Measurements from ENCODE around the gene NLGN1. TPM values are rescaled to one million over a fixed set of nuclear protein-coding genes. Genes with fewer than 3 reads are reported as not detected.

NLGN1 gene
- total RNA-seq, 1 experiment from 2014 or later = not detected

- no peaks in the 10 kb centered on the region for H3K9me3 ChIP-seq (ENCODE audit: control insufficient read depth in 1 of 2, insufficient read depth in 1 of 2, low read depth in 1 of 2, low read length in 2 of 2)
- no peak for DNase-seq (ENCODE audit: low read depth, low spot score)
- TF ChIP-seq CEBPB (IDR thresholded peaks at IDR 0.05; ENCODE audit: low read depth) (no peak), CBX3 (IDR thresholded peaks at IDR 0.05; ENCODE audit: low read depth) (no peak), JUND (IDR thresholded peaks at IDR 0.05) (no peak), ATF3 (IDR thresholded peaks at IDR 0.05) (no peak), EGR1 (IDR thresholded peaks at IDR 0.05; ENCODE audit: low read depth) (no peak), SIN3A (IDR thresholded peaks at IDR 0.05; ENCODE audit: low read depth) (no peak), ZFX (IDR thresholded peaks at IDR 0.05) (no peak), ELF1 (IDR thresholded peaks at IDR 0.05; ENCODE audit: borderline replicate concordance, low read depth) (no peak), POLR2A (IDR thresholded peaks at IDR 0.05; ENCODE audit: borderline replicate concordance, extremely low read depth, insufficient read depth, insufficient read length) (no peak)
- TF ChIP-seq, protein P1, sequence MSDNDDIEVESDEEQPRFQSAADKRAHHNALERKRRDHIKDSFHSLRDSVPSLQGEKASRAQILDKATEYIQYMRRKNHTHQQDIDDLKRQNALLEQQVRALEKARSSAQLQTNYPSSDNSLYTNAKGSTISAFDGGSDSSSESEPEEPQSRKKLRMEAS (IDR thresholded peaks at IDR 0.05) = no peak
- no peaks in the 10 kb centered on the region for H3K36me3 ChIP-seq (ENCODE audit: control insufficient read depth in 1 of 2, insufficient read depth in 2 of 2, low read length in 2 of 2)
- no peak overlapping the region for H3K27ac ChIP-seq (ENCODE audit: low read depth, low read length)
- ChIA-PET RAD21 (ENCODE audit: low non-redundant PET in 1 of 2, low total read pairs in 2 of 2, uncharacterized antibody in 2 of 2, unreplicated experiment in 2 of 2) (no interaction called here), CTCF (no interaction called here), POLR2A (no interaction called here)
- no peak overlapping the region for H3K4me2 ChIP-seq (ENCODE audit: low read length)
- no peaks in the 10 kb centered on the region for H3K4me1 ChIP-seq (ENCODE audit: control insufficient read depth in 1 of 2, insufficient read depth in 2 of 2, low read length in 2 of 2)
- ATAC-seq = no peak
- intact Hi-C loops (cut with micrococcal nuclease) = no loop called here
- H3K9me2 ChIP-seq (ENCODE audit: insufficient read depth) = no peaks in the 10 kb centered on the region; the same call in 1 of the 2 replicates
- no peak overlapping the region for H3K4me3 ChIP-seq (replicated peaks in 1 of 2; ENCODE audit: low read depth in 1 of 2, low read length in 2 of 2)
- H3K79me2 ChIP-seq (ENCODE audit: insufficient read depth, low read length) = no peaks in the 10 kb centered on the region
- H2AFZ ChIP-seq (ENCODE audit: low read depth, low read length, poor library complexity, severe bottlenecking) = no peak overlapping the region
- H4K20me1 ChIP-seq (ENCODE audit: insufficient read depth) = no peaks in the 10 kb centered on the region
- no peak overlapping the region for H3K9ac ChIP-seq (ENCODE audit: low read length)
- no TSS peak for BruUV-seq (replicated peaks)
- H3K27me3 ChIP-seq (ENCODE audit: insufficient read depth, low read length) = no peaks in the 10 kb centered on the region
These were observed 350.6 kb downstream of the NLGN1 start for GRCh38 chr3:173748105-173748504.

DNA sequence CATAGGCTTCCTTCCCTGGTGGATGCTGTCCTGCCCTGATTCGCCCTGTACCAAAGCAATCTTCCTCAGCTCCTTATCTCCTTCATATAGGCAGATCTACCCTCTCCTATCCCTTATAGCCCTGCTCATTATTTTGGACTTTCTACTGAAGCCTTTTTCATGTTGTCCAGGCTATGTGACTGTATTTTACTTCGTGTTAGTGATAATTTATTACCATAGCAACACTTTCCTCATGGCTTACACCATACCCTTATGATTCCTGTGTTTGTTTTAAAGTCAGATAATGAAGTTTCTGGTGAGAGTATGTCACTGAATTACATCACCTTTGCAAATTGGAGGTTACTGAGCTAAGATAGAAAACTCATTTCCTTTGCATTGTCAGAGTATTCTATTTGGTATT lies 352.6 kb downstream of the NLGN1 start:
- no peak for ATAC-seq
- Histone ChIP-seq H4K20me1 (ENCODE audit: insufficient read depth) (no peaks in the 10 kb centered on the region), H3K27ac (ENCODE audit: low read depth, low read length) (no peak overlapping the region), H3K36me3 (ENCODE audit: control insufficient read depth in 1 of 2, insufficient read depth in 2 of 2, low read length in 2 of 2) (no peaks in the 10 kb centered on the region), H3K4me3 (replicated peaks in 1 of 2; ENCODE audit: low read depth in 1 of 2, low read length in 2 of 2) (no peak overlapping the region), H2AFZ (ENCODE audit: low read depth, low read length, poor library complexity, severe bottlenecking) (no peak overlapping the region), H3K79me2 (ENCODE audit: insufficient read depth, low read length) (no peaks in the 10 kb centered on the region), H3K9me2 (ENCODE audit: insufficient read depth) (no peaks in the 10 kb centered on the region; the same call in 1 of the 2 replicates), H3K9ac (ENCODE audit: low read length) (no peak overlapping the region), H3K9me3 (ENCODE audit: control insufficient read depth in 1 of 2, insufficient read depth in 1 of 2, low read depth in 1 of 2, low read length in 2 of 2) (no peaks in the 10 kb centered on the region), H3K4me2 (ENCODE audit: low read length) (no peak overlapping the region), H3K27me3 (ENCODE audit: insufficient read depth, low read length) (no peaks in the 10 kb centered on the region), H3K4me1 (ENCODE audit: control insufficient read depth in 1 of 2, insufficient read depth in 2 of 2, low read length in 2 of 2) (no peaks in the 10 kb centered on the region)
- ChIA-PET POLR2A (no interaction called here), RAD21 (ENCODE audit: low non-redundant PET in 1 of 2, low total read pairs in 2 of 2, uncharacterized antibody in 2 of 2, unreplicated experiment in 2 of 2) (no interaction called here), CTCF (no interaction called here)
- no TSS peak for BruUV-seq (replicated peaks)
- DNase-seq (ENCODE audit: low read depth, low spot score) = no peak
- TF ChIP-seq YY1 (IDR thresholded peaks at IDR 0.05; ENCODE audit: extremely low read depth, insufficient replicate concordance, low read depth, low read length) = no peak
- intact Hi-C loops (cut with micrococcal nuclease) = no loop called here
